HG03060 (cell line): ENCODE measurements around the gene UNCX.

Source experiments
- ATAC-seq: cut with Tn5 transposase; IDR thresholded peaks from one replicate; pipeline ENCODE4 v1.9.1; 2021; ENCODE audit warnings: low read depth, moderate number of reproducible peaks; ENCODE audit not compliant: unreplicated experiment

Gene UNCX

DNA sequence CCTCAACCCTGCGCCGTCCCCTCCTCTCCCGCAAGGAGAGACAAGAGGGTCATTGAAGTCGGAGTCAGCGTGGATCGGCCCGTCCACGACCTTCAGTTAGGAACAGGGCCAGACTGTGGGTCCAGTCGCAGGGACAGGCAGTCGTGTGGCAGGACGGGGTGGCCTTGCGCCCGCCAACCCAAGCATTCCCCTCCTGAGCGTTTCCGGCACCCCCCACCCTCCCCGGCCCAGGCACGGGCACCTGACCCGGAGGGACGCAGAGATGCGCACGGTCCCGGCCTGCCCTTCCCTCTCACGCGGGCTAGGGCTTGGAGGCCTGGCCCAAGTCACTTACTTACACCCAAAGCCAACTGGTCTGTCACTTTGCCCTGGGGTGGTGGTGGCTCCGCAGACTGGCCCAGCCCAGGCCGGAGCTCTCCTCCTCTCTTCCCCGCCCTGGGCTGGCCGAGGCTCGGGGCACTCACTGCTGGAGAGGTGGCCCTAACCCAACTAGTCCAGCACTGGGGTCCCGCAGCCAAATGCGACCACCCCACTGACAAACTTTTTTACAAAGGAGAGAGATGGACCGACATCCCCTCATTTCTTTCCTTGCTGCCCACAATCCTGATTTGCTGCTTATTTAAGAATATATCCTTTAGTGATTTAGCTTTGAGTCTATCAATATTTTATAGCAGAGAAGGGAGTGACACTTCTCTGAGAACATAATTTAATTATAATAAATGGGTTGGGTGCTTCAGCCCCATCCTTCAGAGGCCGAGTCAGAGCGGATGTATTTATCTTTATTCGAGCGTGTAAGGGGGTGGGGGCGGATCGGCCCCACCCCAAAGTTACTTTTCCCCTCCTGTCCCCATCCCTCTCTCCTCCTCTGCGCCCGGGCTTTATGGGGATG is 1.2 kb upstream of the UNCX start:
- no peak for ATAC-seq

DNA sequence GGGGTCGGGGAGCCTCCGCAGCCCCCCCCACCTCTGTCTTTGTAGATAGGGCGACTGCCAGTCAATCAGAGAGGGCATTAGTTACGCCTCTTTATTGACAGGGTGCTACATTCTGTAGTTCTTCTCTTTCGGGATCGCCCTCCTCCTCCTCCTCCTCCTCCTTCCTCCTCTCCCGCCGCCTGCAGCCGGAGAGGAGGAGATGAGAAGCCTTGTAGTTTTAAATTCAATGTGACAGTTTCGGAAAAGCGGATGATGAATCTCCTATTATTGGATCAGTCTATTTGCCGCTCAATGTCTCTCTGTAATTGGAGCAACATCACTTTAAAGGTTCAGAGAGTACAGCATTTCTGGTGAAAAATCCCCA is 587 bp upstream of the UNCX start:
- no peak for ATAC-seq

DNA sequence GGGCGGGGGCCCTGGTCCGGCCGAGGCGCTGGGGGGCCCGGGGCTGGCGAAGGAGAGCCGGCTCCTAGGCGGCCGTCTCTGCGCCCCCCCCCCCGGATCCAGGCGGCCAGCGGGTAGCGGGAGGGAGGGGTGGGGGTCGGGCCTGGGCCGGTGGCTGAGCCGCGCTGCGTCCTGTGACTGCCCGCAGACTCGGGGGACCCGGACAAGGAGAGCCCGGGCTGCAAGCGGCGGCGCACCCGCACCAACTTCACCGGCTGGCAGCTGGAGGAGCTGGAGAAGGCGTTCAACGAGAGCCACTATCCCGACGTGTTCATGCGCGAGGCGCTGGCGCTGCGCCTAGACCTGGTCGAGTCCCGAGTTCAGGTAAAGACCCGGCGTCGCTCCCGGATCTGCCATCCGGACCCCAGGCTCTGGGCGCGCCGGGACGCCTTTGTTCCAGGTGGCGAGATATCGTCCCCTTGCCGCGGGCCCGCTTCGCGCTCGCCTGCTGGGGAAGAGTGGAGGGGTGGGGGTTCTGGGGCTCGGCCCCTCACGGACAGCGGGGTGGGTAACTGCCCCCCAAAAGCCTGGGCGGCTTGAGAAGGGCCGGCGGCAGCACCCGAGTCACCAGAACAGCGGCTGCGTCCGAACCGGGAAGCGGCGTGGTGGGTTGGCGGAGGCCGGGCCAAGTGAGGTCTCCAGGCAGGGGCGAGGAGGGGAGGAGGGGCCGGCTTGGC is 819 bp downstream of the UNCX start:
- ATAC-seq: no peak

DNA sequence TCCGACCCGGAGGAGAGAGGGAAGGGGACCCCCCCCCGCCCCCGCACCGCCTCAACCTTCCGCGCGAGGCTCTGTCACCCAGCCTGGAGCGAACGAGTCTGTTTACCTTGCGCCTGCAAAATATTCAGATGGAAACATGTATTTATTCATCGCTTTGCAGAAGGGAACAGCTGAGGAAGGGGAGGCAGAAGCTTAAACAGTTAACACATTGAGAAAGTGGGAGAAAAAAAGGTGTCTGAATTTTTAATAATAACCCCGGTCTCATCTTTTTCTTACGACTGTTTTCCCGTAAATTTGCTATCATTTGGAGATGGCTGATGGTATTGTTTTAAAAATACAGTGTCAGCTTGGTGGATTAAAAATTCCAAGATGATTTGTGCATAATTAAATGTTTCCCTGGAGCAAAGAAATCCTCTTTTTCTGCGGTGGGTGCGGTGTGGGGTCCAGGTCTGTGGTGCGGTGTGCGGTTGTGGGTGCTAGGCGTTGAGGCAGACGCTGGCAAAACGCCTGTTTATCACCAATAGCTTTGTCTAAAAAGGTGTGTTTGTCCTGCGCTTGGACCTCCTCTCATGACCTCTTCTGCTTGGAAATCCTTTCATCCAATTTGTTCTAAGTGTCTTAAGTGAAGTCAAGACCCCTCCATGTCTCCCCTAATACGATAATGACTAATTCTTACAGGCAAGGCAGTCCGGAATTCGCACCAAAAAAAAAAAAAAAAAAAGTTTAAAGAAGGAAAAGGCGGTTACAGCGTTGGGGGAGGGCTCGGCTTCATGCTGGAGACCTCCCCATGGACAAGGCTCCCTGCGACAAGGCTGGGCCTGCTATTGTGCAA is 1.6 kb downstream of the UNCX start:
- ATAC-seq: no peak

DNA sequence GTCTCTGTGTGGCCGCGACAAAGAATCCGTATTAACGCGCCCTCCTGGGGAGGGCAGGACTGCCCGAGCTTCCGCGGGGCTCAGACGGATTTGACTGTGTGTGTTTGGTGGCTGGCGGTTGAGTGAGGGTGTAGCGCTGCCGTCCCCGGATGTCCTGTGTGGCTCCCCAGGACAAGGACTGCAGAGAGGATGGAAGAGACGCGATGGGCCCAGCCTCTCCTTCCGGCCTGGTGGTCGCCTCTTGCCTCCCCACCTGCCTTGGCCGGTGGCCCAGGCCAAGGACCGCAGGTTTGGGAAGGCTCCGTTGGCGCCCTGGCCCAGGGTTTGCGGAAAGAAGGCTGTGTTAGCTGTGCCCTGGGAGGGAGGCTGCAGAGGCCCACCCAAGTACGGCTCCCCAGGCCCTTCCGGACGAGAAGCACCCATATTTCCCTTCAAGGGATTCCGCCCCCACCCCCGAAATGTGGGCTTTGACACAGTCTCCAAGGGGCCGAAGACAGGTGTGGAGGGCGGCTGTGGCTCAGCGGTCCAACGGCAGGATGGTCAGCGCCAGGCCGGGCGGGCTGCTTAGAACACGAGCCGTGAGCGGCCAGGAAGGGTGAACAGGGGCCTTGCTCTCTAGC is 2.3 kb downstream of the UNCX start:
- no peak for ATAC-seq

DNA sequence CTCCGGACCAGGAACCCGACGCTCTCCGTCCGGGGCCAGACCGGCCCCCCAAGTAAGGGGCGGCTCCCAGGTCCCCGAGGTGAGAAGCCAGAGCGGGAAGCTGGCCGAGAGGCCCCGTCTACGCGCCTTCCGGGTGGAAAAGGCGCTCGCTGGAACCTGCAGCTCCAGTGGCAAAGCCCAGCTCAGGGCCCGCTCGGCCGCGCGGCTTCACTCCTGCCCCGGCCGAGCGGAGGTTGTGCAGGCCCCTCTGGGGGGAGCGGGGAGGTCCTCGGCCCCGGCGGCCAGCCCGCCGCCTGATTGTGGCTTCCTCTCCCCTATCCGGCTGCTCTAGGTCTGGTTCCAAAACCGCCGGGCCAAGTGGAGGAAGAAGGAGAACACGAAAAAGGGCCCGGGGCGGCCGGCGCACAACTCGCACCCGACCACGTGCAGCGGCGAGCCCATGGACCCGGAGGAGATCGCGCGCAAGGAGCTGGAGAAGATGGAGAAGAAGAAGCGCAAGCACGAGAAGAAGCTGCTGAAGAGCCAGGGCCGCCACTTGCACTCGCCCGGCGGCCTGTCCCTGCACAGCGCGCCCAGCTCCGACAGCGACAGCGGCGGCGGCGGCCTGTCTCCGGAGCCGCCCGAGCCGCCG is 2.9 kb downstream of the UNCX start:
- ATAC-seq: no peak

DNA sequence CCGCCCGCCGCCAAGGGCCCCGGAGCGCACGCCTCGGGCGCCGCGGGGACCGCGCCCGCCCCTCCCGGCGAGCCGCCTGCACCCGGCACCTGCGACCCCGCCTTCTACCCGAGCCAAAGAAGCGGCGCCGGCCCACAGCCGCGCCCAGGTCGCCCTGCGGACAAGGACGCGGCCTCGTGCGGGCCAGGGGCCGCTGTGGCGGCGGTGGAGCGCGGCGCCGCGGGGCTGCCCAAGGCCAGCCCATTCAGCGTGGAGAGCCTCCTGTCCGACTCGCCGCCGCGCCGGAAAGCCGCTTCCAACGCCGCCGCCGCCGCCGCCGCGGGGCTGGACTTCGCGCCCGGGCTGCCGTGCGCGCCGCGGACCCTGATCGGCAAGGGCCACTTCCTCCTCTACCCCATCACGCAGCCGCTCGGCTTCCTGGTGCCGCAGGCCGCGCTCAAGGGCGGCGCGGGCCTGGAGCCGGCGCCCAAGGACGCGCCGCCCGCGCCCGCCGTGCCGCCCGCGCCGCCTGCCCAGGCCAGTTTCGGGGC is 3.5 kb downstream of the UNCX start:
- ATAC-seq: no peak

DNA sequence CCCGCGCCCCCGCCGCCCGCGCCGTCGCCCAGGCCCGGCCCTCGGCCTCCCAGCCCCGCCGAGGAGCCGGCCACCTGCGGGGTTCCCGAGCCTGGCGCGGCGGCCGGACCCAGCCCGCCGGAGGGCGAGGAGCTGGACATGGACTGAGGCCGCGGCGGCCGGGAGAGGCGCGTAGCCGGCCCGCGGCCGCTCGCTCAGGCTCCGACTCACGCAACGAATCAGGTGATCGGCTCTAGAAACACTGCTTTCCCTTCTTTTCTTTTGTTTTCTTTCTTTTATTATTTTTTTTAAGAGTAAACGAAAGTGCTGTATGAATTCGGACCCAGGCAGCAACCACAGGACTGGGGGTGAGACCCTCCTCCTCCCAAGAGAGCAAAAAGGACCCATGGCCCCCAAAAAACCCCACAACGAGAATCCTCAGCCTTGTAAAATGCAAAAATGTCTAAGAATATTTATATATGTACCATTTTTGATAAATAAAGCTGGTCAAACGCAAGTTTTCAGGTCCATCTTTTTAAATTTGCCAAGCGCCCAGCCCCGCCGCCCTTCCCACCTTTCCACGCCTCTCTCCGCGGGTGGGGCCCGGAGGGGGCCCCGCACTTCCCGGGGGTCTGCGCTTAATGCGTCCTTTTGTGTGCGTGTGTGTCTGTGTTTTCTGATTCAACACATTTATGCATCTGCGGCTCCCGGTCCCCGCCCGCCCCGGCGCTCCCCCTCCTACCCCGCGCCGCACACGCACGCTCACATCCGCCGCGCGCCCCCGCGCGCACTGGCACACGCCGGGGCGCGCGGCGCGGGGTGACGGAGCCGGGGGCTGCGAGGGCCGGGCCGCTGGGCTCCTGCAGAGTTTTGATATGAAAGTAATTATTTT is 4.4 kb downstream of the UNCX start:
- no peak for ATAC-seq

DNA sequence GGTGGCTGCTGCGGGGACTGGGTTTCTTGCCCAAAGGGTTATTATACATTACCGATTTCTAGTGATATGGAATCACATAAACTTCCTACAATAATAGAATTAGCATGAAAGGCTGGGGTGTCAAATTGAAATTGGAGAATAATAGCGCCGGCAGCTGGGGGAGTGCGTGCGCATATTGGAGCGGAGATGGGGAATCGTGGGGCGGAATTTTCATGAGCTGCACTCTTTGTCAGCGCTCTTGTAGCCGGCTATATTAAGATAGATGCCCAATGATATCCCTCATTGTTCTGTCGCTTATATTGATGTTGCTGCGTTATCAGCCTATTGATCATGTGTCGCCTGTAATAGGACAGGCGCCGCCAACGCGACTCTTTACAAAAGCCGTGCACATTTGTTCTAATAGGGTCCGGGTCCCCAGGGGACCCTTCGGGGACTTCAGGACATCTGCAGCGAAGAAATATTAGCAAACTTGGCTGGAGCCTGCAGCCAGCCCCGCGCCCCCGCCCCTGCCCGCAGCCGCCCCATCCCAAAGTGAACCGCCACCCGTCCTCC is 5.1 kb downstream of the UNCX start:
- ATAC-seq: no peak

DNA sequence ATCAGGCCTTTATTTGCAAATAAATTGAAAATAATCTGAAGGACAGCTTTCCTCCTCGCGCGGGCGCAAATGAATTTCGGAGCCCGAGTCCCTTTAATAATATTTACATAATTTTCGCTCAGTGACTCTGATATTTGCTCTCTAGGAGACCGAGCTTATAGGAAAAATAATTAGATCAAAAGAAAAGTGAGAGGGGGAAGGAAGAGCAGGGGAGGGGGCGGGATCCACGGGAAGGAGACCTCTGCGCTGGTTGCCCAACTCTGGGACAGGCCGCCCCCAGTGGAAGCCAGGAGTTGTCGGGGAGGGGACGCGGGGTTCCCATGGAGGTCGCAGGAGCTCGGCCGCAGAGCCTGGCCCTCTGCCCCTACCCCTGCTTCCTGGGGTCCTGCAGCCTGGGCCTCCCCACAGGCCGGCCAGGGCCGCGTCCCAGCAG is 5.8 kb downstream of the UNCX start:
- ATAC-seq: no peak

DNA sequence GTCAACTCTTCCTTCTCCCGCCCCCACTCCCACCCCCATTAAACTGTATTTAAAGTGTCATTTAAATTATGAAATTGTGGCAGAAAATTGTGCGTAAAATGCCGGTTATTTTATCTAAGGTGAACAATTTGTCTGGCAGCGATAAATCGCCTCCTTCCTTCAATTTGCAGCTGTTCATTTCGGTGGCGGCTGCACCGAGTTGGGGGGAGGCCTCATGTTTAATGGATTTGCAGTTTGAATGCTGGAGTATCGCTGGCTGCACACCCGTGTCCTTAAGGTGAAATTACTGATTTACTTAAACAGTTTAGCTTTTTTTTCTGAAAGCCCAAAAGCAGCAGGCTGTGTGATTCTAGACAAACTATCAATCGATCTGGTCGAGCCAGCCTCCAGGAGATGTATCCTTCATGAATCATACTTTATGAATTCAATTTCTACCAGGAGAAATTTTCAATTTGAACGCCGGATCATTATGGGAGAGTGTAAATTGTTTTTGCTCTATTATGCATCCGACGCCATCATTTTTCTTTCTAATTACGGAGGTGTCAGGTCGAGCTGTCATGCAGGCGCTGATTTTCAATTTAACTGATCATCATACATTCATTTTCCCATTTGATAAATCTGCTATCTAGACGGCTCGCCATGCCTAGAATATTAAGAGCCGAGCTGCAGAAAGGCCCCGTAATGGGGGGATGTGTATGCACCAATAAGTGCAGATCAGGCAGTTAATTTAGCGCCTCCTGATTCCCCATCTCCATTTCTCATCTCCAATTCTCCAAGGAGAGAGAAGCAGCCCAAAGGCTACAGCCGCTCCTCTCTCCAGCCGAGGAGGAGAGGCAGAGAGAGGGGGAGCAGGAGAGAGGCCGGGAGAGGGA is 6.5 kb downstream of the UNCX start:
- ATAC-seq: no peak

DNA sequence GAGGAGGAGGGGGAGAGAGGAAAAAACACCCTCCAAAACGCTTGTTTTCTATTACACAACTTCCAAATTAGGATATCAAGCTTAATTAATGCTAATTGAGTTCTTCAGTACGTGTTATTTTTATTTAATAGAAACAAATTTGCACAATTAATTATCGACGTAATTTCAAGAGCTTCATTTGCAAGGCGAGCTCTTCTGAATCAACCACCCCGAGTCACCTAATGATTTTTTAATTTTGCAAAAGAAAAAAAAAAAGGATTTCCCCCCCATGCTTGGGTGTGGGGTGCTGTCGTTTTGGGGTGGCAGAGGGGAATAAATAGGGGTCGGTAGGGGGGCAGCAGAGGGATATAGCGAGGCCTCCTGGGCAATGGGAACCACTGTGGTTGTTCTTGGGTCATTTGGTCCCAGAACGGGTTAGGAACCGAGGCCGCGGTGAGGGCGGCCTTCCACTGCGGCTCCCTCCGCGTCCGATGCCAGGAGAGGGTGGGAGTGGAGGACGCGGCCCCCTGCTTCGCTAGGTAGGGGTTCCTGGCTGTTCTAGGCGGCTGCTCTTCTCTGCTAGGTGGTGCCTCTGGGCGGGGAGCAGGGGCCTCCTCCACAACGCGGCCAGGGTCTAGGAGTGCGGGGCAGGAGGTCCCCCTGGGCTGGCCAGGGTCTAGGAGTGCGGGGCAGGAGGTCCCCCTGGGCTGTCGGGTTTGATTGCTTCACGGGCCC is 7.3 kb downstream of the UNCX start:
- ATAC-seq: no peak

DNA sequence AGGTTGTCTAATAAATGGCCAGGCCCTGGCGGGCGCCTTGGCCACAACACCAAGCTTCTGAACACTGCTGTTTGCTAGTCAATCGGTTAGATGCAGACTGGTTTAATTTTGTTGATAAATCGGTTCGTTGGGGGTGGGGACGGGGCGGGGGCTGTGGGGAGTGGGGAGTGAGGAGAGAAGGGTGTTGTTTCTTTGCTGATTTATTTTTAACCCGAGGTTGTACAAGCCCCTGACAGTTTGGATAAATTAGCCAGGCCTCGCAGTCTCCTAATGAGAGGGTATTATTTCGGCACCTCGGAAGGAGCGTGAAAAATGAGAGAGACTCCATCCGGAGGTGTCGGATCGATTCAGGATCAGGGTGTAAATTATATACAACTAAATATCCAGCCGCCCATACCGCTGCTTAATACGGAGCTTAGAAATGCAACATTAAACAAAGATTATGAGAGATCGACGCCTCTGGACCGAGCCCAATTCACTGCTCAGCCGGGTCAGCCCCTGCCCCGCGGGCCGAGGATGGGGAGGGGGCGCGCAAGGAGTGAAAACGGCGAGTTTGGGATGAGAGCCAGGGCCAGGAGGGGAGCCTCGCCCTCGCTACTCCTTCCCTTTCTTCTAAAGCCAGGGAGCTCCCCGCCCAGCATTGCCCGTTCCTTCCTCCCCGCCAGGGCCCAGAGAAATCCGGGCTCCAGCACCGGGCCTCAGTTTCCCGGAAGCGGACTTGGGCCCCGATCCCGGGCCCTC is 8.0 kb downstream of the UNCX start:
- ATAC-seq: no peak

DNA sequence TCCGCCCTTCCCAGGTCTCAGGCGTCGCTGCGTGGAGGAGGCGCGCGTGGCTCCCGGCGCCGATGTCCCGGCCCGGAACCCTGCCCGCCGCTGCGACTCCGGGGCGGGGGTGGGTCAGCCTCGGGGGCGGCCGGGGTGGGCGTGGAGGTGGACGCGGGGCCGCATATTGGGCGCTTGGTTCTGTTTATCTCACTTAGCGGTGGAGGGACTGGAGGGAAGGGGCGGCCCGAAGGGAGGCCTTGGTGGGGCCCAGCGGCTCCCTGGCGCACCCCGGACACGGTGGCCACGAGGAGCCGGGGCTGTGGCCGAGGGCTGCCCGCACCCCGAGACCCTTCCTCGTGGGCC is 8.6 kb downstream of the UNCX start:
- ATAC-seq: no peak

DNA sequence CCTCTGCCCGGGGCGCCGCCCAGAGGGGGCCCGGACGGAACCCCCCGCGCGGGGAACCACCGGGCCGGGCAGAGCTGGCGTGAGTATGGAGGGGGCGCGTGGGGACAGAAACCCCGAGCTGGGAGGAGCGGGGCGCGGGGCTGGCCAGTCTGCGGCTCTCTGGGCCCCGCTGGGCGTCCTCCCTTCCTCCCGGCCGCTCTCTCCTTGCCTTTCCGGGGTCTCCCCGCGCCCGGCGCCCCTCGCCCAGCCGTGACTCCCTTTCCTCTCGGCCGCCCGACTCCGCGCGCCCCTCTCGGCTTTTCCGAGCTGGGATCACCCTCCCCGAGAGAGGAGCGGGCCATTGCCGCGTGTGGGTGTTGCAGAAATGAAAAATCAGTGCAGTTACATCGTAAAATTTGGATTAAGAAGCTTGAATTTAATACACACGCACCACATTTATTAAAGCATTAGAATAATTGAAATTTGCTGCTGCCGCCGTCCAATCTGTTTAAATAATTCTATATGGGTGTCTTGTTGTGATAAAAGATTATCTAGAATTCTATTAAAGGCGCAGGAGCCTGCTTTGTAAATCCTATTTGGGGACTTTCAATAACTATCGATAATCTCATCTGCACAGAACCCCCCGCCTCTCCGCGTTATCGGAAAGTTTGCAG is 9.1 kb downstream of the UNCX start:
- no peak for ATAC-seq

DNA sequence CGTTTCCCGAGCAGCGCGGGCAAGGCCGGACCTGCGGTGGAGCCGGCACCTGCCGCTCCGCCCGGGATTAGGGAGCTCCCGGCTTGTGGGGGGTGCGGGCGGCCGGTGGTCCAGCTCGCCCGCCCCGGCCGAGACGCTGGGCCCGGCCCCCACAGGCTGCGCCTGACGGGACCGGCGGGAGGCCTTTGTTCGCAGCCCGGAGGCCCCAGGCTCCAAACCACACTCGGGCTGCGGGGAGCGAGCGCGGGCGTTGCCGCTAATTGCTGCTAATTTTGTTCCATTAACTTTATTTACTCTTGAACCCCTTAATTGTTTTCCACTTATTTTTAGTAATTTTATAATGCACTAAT is 9.6 kb downstream of the UNCX start:
- ATAC-seq: no peak
